ENCODE measurements around the gene TARBP2. TPM values are rescaled to one million over a fixed set of nuclear protein-coding genes. Genes with fewer than 3 reads are reported as not detected.

The TARBP2 gene
- total and polyA plus RNA-seq, 10 donors = 25.9 to 57.1 (median 36.1) TPM

- DNase-seq = no peak
- 61 to 76% (median 65%) methylated on average over 5 of the region's 5 CpGs for WGBS, 5 donors
- Histone ChIP-seq H3K36me3 (peaks cover 13 to 100% (median 100%) of the 10 kb centered on the region in 6 donors), H3K4me3 (no peak overlapping the region), H3K27ac (peak overlapping the region in 2 of 8 donors; percentile 24 to 29), H3K27me3 (replicated peaks in 1 of 7) (no peaks in the 10 kb centered on the region), H3K9me3 (no peaks in the 10 kb centered on the region), H3K4me1 (peaks cover 3 to 80% (median 30%) of the 10 kb centered on the region in 6 donors)
- TF ChIP-seq POLR2A (IDR thresholded peaks at IDR 0.05) (no peak), POLR2AphosphoS5 (IDR thresholded peaks at IDR 0.05) (no peak), CTCF (IDR thresholded peaks at IDR 0.05 in 8 of 11, conservative IDR thresholded peaks at IDR 0.05 in 3 of 11) (no peak)
- intact Hi-C loops (cut with DNase I; ENCODE audit: low total_unique reads) = no loop called here
Measured at GRCh38 chr12:53463802-53464560, 37.1 kb upstream of the TARBP2 start.

GRCh38 chr12:53464685-53465418 is 36.2 kb upstream of the TARBP2 start:
- Histone ChIP-seq H3K9me3 (no peaks in the 10 kb centered on the region), H3K4me3 (no peak overlapping the region), H3K36me3 (peaks cover 13 to 100% (median 100%) of the 10 kb centered on the region in 6 donors), H3K4me1 (peaks cover 3 to 71% (median 29%) of the 10 kb centered on the region in 6 donors), H3K27ac (peak overlapping the region in 2 of 8 donors; percentile 22 to 58), H3K27me3 (replicated peaks in 1 of 7) (no peaks in the 10 kb centered on the region)
- TF ChIP-seq POLR2AphosphoS5 (IDR thresholded peaks at IDR 0.05) (peak in 2 of 3 donors; percentile 50 to 61), CTCF (IDR thresholded peaks at IDR 0.05 in 8 of 11, conservative IDR thresholded peaks at IDR 0.05 in 3 of 11) (no peak), POLR2A (IDR thresholded peaks at IDR 0.05) (no peak)
- intact Hi-C loops (cut with DNase I; ENCODE audit: low total_unique reads) = no loop called here
- 88 to 96% (median 95%) methylated on average over 11 of the region's 11 CpGs for WGBS, 5 donors
- DNase-seq = no peak

GRCh38 chr12:53465679-53466078 is 35.4 kb upstream of the TARBP2 start:
- WGBS, 5 donors = 62 to 85% (median 75%) methylated on average over 2 of the region's 2 CpGs
- no peaks in the 10 kb centered on the region for H3K9me3 ChIP-seq
- H3K4me3 ChIP-seq = no peak overlapping the region
- no peaks in the 10 kb centered on the region for H3K27me3 ChIP-seq (replicated peaks in 1 of 7)
- peaks cover 9 to 100% (median 100%) of the 10 kb centered on the region in 6 donors for H3K36me3 ChIP-seq
- no peak for DNase-seq
- H3K4me1 ChIP-seq = peaks cover 3 to 66% (median 28%) of the 10 kb centered on the region in 6 donors
- intact Hi-C loops (cut with DNase I; ENCODE audit: low total_unique reads) = no loop called here
- peak overlapping the region in 3 of 8 donors; percentile 22 to 58 (median 26) for H3K27ac ChIP-seq
- TF ChIP-seq POLR2AphosphoS5 (IDR thresholded peaks at IDR 0.05) (no peak), POLR2A (IDR thresholded peaks at IDR 0.05) (no peak), CTCF (IDR thresholded peaks at IDR 0.05 in 8 of 11, conservative IDR thresholded peaks at IDR 0.05 in 3 of 11) (no peak)

- intact Hi-C loops (cut with DNase I; ENCODE audit: low total_unique reads) = no loop called here
- no peaks in the 10 kb centered on the region for H3K27me3 ChIP-seq (replicated peaks in 1 of 7)
- TF ChIP-seq CTCF (IDR thresholded peaks at IDR 0.05 in 8 of 11, conservative IDR thresholded peaks at IDR 0.05 in 3 of 11) = no peak
- TF ChIP-seq POLR2A (IDR thresholded peaks at IDR 0.05) = no peak
- no peak for TF ChIP-seq POLR2AphosphoS5 (IDR thresholded peaks at IDR 0.05)
- no peak overlapping the region for H3K4me3 ChIP-seq
- H3K36me3 ChIP-seq = peaks cover 9 to 100% (median 100%) of the 10 kb centered on the region in 6 donors
- H3K4me1 ChIP-seq = peaks cover 3 to 60% (median 24%) of the 10 kb centered on the region in 6 donors
- DNase-seq = no peak
- H3K27ac ChIP-seq = peak overlapping the region in 2 of 8 donors; percentile 8 to 22
- no peaks in the 10 kb centered on the region for H3K9me3 ChIP-seq
- 81 to 89% (median 87%) methylated on average over 4 of the region's 4 CpGs for WGBS, 5 donors
Measured at GRCh38 chr12:53466640-53467039, 34.4 kb upstream of the TARBP2 start.

Data from spleen (tissue), 11 donors.